Heart right ventricle (tissue), 16 donors: ENCODE results near the gene OR6C68. TPM values are rescaled to one million over a fixed set of nuclear protein-coding genes. Genes with fewer than 3 reads are reported as not detected.
A peak's percentile ranks its signal among the peaks of the same experiment; 100 is the strongest.
"Not testable (repeated sequence)": the region's sequence is repeated elsewhere in the genome, so short reads cannot be mapped to it uniquely, and the experiment has no call there.

ENCODE experiments used
- ATAC-seq, 8 donors: fragments of 200-7000 bp; cut with Tn5 transposase; one replicate each; pipeline ENCODE4 v1.9.1; 2020; ENCODE audit warnings: mild to moderate bottlenecking in 8 of 8, moderate library complexity in 8 of 8, moderate number of reproducible peaks in 1 of 8
- DNase-seq, 2 donors: peaks; one replicate each; pipeline ENCODE4 v3.0.0-alpha.2; 2020
- H3K27ac ChIP-seq, 10 donors: fragments of 200-600 bp; sonication (generic) in 2 of 10; one replicate each; pipeline versions ENCODE4 v1.5.0 to v1.8.0; 2020 to 2022; ENCODE audit warnings: mild to moderate bottlenecking in 3 of 10
- H3K27me3 ChIP-seq, 7 donors: fragments of 200-600 bp; one replicate each; pipeline ENCODE4 v1.8.0; 2021 to 2022; ENCODE audit warnings: mild to moderate bottlenecking in 2 of 7
- H3K36me3 ChIP-seq, 9 donors: fragments of 200-600 bp; sonication (generic) in 1 of 9; one replicate each; pipeline versions ENCODE4 v1.5.0 to v1.8.0; 2020 to 2022; ENCODE audit warnings: mild to moderate bottlenecking in 2 of 9
- H3K4me1 ChIP-seq, 9 donors: fragments of 200-600 bp; sonication (generic) in 1 of 9; one replicate each; pipeline versions ENCODE4 v1.5.0 to v1.8.0; 2020 to 2022; ENCODE audit warnings: mild to moderate bottlenecking in 4 of 9
- H3K4me3 ChIP-seq, 10 donors: fragments of 200-600 bp; sonication (generic) in 2 of 10; one replicate each; pipeline versions ENCODE4 v1.5.0 to v1.8.0; 2020 to 2022; ENCODE audit warnings: mild to moderate bottlenecking in 7 of 10, moderate library complexity in 2 of 10
- H3K9me3 ChIP-seq, 11 donors: fragments of 200-600 bp in 10 of 11; sonication (generic) in 2 of 11; one replicate each; pipeline versions ENCODE4 v1.5.0 to v1.8.0; 2013 to 2022; ENCODE audit warnings: mild to moderate bottlenecking in 2 of 11, control low read depth in 1 of 11, moderate library complexity in 1 of 11
- WGBS, 2 donors: extraction: QIAGEN DNeasy Blood & Tissue Kit; methylation state at CpG; one replicate each; pipeline ENCODE4 v1.1.7; 2013; ENCODE audit warnings: inconsistent platforms in 1 of 2; 5-methylcytosine and 5-hydroxymethylcytosine counted together
- intact Hi-C, 10 donors: fragments of 100-400 bp; cut with DNase I; formaldehyde crosslinking; loops; one replicate each; pipeline versions ENCODE4 v1.11.1 to v1.14.2; 2022
- polyA plus RNA-seq, 2 donors: library from polyadenylated mRNA; stranded (reverse); fragments of 200-250 nt; gene quantifications; one replicate each; pipeline ENCODE4 v1.2.3, GENCODE V29; 2013
- total RNA-seq, 10 donors: library from RNA; stranded (reverse); fragmentation: NEBNext Ultra II Directional in 3 of 10; extraction: Animal tissue kit (Norgen Biotek cat#: 25700) in 3 of 10; gene quantifications; one replicate each; pipeline versions ENCODE4 v1.2.1 to v1.2.4, GENCODE V29; 2021 to 2023
- TF ChIP-seq, protein P1 (sequence below), 9 donors: fragments of 200-600 bp; sonication (generic) in 2 of 9; IDR thresholded peaks; one replicate each; pipeline versions ENCODE4 v1.5.0 to v1.8.0; 2021 to 2022; ENCODE audit warnings: antibody characterized with exemption in 9 of 9, mild to moderate bottlenecking in 5 of 9, moderate library complexity in 1 of 9
- donor health status: Arrhythmogenic right ventricular cardiomyopathy.
- donor health status: ischemic (EF 13 %, LVEDD 7.1; RV severe dilation, severe dysfunction).
- donor health status: healthy with polysubstance abuse.
- donor health status: DM: no; HTN: yes; CAD: no.
- donor health status: DM: no; HTN: no; CAD: no.
- donor health status: ischemic (EF 25% LVEDD 6.9; RV normal size, moderate dysfunction).
- donor health status: ischemic (EF 25% LVEDD 5.7; RV mildly dilated, moderate dysfunction).
- donor health status: healthy.
- donor health status: DM: yes; HTN: yes; CAD: no.
- donor health status: Ischemic cardiomyopathy.
- donor health status: ischemic (EF 35%, LVEDD 5.7; RV mildly dilated, moderate dysfunction).
- donor health status: nonischemic (EF 11% LVEDD 7.7; RV severe dilation, severe dysfunction).
- donor health status: DM: yes; HTN: yes; CAD: no.
- donor health status: PGD.
- donor health status: ischemic (EF 29% LVEDD 5.4; RV normal size, mild dysfunction).
- donor health status: nonischemic (EF 23%, LVEDD 6.1; RV moderate dilation, normal function).

OR6C68 gene
- total and polyA plus RNA-seq, 12 donors, result not detected

DNA sequence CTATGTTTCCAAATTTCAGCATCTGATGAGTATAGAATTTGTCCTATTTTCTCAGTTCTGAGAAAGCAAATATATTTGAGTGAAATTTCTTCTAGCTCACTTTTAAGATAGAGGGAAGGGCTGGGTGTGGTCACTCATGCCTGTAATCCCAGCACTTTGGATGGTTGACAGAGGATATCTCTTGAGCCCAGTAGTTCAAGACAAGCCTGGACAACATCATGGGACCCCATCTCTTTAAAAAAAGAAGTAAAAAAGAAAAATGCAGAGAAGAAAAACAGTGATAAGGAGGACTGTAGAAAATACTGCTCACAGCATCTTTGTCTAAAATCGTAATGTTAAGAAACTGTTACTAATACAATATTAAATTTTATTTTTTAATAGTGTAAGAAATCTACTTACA lies 19.9 kb upstream of the OR6C68 start:
- TF ChIP-seq, protein P1, sequence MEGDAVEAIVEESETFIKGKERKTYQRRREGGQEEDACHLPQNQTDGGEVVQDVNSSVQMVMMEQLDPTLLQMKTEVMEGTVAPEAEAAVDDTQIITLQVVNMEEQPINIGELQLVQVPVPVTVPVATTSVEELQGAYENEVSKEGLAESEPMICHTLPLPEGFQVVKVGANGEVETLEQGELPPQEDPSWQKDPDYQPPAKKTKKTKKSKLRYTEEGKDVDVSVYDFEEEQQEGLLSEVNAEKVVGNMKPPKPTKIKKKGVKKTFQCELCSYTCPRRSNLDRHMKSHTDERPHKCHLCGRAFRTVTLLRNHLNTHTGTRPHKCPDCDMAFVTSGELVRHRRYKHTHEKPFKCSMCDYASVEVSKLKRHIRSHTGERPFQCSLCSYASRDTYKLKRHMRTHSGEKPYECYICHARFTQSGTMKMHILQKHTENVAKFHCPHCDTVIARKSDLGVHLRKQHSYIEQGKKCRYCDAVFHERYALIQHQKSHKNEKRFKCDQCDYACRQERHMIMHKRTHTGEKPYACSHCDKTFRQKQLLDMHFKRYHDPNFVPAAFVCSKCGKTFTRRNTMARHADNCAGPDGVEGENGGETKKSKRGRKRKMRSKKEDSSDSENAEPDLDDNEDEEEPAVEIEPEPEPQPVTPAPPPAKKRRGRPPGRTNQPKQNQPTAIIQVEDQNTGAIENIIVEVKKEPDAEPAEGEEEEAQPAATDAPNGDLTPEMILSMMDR (IDR thresholded peaks at IDR 0.05), result no peak
- 83 to 84% methylated on average over 1 of the region's 1 CpG for WGBS, 2 donors
- Histone ChIP-seq H3K27me3 (no peaks in the 10 kb centered on the region), H3K9me3 (no peaks in the 10 kb centered on the region), H3K27ac (no peak overlapping the region), H3K4me3 (no peak overlapping the region), H3K4me1 (no peaks in the 10 kb centered on the region), H3K36me3 (no peaks in the 10 kb centered on the region)
- DNase-seq (no peak), ATAC-seq (no peak)
- intact Hi-C loops, result no loop called here

DNA sequence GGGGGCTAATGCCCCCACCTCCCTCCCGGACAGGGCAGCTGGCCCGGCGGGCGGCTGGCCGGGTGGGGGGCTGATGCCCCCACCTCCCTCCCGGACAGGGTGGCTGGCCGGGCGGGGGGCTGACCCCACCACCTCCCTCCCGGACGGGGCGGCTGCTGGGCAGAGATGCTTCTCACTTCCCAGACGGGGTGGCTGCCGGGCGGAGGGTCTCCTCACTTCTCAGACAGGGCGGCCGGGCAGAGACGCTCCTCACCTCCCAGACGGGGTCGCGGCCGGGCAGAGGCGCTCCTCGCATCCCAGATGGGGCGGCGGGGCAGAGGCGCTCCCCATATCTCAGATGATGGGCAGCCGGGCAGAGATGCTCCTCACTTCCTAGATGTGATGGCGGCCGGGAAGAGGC lies 13.0 kb upstream of the OR6C68 start:
- H3K36me3 ChIP-seq, H3K4me3 ChIP-seq, H3K4me1 ChIP-seq, ATAC-seq, DNase-seq, H3K27me3 ChIP-seq, H3K9me3 ChIP-seq, H3K27ac ChIP-seq, intact Hi-C loops: not testable (repeated sequence)
- 92 to 94% methylated on average over 18 to 29 of the region's 29 CpGs for WGBS, 2 donors

DNA sequence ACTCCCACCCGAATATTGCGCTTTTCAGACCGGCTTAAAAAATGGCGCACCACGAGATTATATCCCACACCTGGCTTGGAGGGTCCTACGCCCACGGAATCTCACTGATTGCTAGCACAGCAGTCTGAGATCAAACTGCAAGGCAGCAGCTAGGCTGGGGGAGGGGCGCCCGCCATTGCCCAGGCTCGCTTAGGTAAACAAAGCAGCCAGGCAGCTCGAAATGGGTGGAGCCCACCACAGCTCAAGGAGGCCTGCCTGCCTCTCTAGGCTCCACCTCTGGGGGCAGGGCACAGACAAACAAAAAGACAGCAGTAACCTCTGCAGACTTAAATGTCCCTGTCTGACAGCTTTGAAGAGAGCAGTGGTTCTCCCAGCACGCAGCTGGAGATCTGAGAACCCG lies 7.9 kb upstream of the OR6C68 start:
- DNase-seq, H3K27me3 ChIP-seq, H3K27ac ChIP-seq, H3K36me3 ChIP-seq, H3K4me3 ChIP-seq, H3K4me1 ChIP-seq, ATAC-seq, H3K9me3 ChIP-seq, intact Hi-C loops: not testable (repeated sequence)
- 55 to 75% methylated on average over 5 to 13 of the region's 13 CpGs for WGBS, 2 donors

DNA sequence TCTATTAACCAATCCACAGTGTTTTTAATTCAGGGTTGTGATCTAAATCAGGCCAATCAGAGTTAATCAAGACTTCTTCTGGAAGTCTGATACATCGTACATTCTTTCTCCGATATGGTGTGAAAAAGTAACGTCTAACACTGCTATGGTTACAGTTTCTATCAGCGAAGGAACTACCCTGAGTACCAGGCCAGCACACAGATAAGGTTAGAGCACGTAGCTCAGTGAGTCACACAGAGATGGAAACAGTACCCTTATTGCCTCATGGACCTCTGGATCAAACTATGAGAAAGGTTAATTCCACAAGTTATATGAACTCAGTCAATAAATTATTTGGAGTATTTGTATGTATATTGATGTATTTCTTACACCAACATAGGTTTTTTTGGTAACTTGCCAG lies 3.3 kb downstream of the OR6C68 start:
- no peak overlapping the region for H3K27ac ChIP-seq
- no peaks in the 10 kb centered on the region for H3K4me1 ChIP-seq
- no peaks in the 10 kb centered on the region for H3K36me3 ChIP-seq
- ATAC-seq, result peak in 2 of 8 donors; percentile 48 to 69
- no peak for DNase-seq
- intact Hi-C loops, result no loop called here
- TF ChIP-seq, protein P1 (IDR thresholded peaks at IDR 0.05), result no peak
- WGBS, 2 donors, result 35 to 45% methylated on average over 5 of the region's 5 CpGs
- no peak overlapping the region for H3K4me3 ChIP-seq
- no peaks in the 10 kb centered on the region for H3K27me3 ChIP-seq
- no peaks in the 10 kb centered on the region for H3K9me3 ChIP-seq

DNA sequence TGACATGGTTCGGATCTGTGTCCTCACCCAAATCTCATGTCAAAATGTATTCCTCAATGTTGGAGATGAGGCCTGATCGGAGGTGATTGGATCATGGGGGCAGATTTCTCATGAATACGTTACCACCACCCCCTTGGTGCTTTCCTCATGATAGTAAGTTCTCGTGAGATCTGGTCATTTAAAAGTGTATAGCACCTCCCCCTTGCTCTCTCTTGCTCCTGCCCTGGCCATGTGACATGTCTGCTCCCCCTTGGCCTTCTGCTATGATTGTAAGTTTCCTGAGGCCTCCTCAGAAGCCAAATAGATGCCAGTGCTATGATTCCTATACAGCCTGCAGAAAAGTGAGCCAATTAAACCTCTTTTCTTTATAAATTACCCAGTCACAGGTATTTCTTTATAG lies 7.1 kb downstream of the OR6C68 start:
- ATAC-seq (no peak), DNase-seq (no peak)
- Histone ChIP-seq H3K27ac (no peak overlapping the region), H3K36me3 (no peaks in the 10 kb centered on the region), H3K27me3 (no peaks in the 10 kb centered on the region), H3K4me3 (no peak overlapping the region), H3K9me3 (no peaks in the 10 kb centered on the region), H3K4me1 (no peaks in the 10 kb centered on the region)
- intact Hi-C loops, result no loop called here
- TF ChIP-seq, protein P1 (IDR thresholded peaks at IDR 0.05), result no peak
- 74 to 80% methylated on average over 4 of the region's 4 CpGs for WGBS, 2 donors
